HG03060 (cell line): ENCODE data around the gene CTNNA2.

Experiments used
- ATAC-seq: cut with Tn5 transposase; IDR thresholded peaks from one replicate; pipeline ENCODE4 v1.9.1; 2021; ENCODE audit warnings: low read depth, moderate number of reproducible peaks; ENCODE audit not compliant: unreplicated experiment

CTNNA2 gene

GRCh38 chr2:80340022-80340421, 827.2 kb downstream of the CTNNA2 start:
- no peak for ATAC-seq

- no peak for ATAC-seq
Observed at GRCh38 chr2:80348078-80348477, 835.2 kb downstream of the CTNNA2 start.

DNA sequence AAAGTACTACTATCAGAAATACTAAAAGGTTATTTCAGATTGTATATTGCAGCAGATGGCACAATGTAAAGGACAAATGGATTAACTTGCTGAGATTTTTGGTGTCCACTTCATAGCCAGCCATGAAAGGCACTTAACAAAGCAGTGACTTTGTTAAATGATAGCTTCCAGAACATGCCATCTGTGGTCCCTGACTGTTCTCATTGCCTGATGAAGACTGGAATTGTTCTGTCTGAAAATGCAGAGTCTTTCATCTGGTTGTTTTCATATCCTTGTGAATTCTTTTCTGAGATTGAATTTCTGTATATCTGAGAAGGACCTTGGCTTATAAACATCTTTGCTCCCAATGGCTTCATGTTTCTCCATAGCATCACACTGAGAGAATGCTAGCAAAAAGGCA, 836.1 kb downstream of the CTNNA2 start:
- no peak for ATAC-seq

DNA sequence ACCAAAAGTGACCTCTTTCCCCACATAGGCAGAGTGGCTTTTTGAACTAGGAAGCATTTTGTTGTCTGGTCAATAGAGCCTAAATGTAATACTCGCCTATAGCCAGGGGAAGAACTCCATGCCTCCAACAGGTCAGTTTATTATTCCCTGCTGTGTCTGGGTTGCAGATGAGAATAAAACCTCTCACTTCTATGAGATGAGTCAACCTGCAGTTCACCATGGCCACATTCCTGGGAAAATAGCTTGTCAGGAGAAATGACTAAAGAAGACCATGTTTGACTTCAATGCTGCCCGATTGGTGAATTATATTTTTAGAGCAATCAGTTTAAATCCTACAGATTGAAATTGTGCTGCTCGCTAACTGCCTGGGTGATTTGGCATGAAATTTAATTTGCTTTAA, 838.4 kb downstream of the CTNNA2 start:
- ATAC-seq: no peak

DNA sequence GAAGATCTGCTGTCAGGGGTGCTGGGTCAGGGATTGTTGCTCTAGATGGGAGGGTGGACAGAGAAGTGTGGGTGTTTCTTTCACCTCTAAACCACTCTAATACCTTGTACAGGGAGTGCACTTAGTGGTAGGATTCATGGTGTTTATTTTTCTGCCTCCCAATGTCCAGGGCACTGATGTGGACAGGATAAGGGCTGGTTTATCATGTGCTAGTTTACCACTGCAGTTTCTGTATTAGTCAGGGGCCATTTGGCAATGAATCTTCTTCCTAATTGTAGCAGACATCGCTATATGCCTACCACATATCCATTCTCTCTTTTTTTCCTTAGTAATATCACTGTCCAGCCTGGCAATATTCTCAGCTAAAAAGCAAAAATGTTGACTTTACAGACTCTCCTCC, 842.0 kb downstream of the CTNNA2 start:
- no peak for ATAC-seq

- ATAC-seq: no peak
Observed at GRCh38 chr2:80361904-80362303, 849.1 kb downstream of the CTNNA2 start.

DNA sequence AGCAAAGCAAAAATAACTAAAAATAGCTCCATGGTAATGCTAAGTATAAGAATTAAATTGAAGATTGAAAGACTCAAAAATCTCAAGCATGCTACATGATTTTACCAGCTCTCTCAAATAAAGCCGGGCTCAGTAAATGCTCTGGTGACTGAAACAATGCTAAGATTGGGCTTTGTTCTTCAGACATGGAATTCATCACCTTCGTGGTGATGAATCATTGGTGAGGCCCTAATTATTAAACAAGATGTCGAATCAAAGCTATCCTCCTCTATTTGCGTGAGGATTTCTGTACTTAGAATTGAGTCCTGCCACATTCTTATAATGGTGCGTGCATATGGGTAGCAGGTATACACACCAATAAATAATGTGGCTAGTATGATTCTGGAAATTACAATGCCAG, 850.5 kb downstream of the CTNNA2 start:
- ATAC-seq: no peak

- ATAC-seq: no peak
Observed at GRCh38 chr2:80363791-80364349, 851.0 kb downstream of the CTNNA2 start.

DNA sequence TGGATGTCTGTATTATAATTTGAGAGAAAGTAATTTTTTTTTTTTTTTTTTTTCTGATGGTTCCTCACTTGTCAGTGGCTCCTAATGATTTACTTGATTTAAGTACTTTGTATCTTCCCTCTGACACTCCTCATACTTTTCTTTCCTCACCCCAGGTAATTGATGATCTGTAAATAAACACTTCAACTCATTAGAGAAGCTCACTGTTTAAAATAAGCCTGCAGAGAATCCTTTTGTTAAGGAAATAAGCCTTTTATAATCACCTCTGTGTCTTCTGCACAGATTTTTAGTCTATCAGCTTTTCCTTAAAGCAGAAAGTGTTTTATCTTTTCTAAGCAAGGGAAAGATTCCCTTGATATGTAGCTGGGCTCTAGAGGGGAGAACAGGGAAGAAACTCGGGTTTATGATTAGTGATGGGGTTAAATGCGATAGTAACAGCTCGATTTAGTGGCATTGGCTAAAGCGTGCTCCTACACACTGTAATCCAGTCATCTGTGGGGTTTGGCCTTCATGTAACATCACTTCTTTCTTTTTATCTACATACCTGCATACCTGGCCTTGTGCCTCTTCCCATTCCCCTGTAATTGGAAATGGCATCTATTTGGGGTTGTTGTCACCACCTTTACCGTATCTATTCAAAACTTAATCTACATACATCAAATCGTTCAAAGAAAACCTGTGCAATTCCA, 851.8 kb downstream of the CTNNA2 start:
- ATAC-seq: no peak

- no peak for ATAC-seq
Observed at GRCh38 chr2:80365762-80366161, 852.9 kb downstream of the CTNNA2 start.

DNA sequence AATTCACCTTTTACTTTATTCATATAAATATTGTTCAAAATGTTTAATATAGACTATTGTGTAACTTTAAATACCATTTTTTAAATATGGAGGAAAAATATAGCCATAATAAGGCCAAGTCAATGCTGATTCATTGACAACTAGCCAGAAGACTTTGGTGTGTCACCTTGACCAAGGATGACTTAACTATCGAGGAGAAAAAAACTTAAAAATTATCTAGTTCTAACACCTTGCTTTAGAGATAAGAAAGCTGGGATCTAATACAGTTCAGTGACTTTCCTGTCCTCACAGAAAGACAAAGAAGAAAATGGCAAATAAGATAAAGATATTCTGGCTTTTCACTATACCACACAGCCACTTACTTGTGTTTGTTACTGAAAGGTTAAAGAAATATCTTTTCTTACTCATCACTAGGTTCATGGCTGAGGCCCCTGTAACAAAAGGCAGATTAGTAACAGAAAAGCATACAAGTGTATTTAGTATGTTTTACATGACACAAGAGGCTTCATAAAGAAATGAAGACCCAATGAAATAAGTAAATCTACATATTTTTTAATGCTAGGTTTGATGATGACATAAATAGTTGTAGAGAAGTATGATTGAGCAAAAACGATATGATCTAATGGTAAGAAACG, 857.6 kb downstream of the CTNNA2 start:
- ATAC-seq: no peak

DNA sequence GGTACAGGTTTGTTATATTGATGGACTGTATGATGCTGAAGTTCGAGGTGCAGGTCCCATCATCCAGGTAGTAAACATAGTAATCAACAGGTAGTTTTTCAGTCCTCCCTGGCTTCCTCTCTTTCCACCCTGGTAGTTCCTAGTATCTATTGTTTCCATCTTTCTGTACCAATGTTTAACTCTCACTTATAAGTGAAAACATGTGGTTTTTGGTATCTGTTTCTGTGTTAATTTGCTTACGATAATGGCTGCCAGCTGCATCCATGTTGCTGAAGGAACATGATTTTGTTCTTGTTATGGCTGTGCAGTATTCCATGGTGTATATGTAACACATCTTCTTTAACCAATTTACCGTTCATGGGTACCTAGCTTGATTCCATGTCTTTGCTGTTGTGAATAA, 861.3 kb downstream of the CTNNA2 start:
- ATAC-seq: no peak

GRCh38 chr2:80377071-80377470, 864.2 kb downstream of the CTNNA2 start:
- ATAC-seq: no peak

GRCh38 chr2:80380736-80381135, 867.9 kb downstream of the CTNNA2 start:
- no peak for ATAC-seq

GRCh38 chr2:80381666-80382065, 868.8 kb downstream of the CTNNA2 start:
- ATAC-seq: no peak

DNA sequence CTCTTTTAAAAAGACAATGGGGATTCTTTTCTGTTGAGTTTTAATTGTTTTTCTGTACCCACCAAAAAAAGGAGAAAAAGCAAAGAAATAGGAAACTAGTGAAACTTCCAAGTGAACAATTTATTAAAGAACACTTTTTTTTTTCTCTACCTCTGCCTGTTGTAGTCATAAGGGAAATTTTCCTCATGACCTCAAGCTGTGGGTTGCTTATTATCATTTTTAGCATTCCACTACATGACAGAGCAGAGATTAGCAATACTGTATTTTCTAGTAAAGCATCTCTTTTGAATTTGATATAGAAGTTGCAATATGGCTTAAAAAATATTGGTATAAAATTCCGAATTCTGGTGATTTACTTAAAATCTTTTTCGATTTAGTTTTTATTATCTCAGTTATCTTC, 879.6 kb downstream of the CTNNA2 start:
- no peak for ATAC-seq

DNA sequence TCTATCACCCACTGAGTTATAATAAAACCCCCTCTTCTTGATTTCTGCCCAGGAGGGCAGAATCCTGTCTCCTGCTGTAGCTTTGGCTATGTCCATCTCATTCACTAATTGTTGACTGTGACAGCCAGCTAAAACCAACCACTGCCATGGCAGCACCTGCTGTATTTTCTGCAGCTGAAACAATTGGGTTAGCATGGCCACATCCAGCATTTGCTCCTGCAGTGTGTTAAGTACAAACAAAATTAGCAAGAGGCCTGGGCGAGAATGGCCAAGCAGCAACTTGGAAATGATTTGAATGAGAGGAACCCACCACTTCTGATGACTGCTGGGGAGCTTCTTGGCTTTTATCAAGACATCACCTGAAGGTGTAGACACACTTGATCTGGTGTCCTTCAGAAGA, 881.1 kb downstream of the CTNNA2 start:
- ATAC-seq: no peak

DNA sequence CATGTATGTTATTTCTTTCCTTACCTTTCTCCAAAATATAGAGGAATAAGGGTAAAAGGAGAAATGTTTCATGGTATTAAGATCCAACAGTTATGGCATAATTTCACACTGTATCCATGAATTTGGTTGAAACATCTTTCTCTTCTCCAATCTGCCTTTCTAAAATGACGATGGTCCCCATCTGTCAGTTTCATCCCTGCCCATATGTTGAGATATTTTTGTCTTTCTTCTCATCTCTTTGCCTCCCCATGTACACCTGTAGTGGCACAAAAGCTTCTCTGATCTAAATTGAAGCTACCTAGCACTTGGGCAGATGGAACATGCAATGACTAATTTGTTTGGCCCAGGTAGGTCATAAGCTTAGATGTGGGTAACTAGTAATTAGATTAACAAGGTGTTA, 882.4 kb downstream of the CTNNA2 start:
- ATAC-seq: no peak

GRCh38 chr2:80396276-80396675, 883.4 kb downstream of the CTNNA2 start:
- no peak for ATAC-seq

DNA sequence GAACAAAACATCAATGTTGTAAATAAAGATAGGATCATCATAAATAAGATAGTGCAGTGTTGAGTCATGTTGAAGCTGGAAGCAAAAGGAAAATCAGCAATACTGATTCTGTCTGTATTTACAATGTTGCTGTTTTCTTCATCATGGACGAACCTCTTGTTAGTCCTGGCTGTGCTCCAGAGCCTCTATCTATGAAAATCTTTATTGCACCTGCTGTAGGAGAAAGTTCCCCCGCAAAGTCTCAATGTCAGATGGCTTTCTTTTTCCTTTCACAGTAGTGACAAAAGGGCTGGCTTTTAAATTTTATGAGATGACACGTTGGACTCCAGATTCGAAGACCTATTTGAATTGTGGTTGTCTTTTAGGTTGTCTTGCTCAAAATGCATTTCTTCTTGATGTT, 890.2 kb downstream of the CTNNA2 start:
- ATAC-seq: no peak

- ATAC-seq: no peak
Observed at GRCh38 chr2:80407377-80407776, 894.5 kb downstream of the CTNNA2 start.

DNA sequence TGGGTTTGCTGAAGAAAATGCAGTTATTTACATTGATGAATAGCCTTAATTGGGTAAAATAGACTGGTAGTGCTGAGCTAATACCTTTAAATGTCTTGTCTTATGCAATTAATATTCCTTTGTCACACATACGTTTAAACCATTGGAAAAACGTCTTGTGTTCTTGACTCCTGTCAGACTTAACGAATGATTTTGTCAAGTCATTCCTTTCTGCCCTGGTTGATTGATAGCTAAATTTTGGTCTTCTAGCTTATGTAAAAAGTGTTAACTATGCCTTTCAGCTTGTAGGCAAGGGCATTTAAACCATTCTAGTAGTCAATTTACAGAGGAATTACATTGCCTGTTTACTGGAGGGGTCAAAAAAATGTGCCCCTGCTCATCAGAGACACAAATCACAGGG, 897.5 kb downstream of the CTNNA2 start:
- no peak for ATAC-seq
